HL-60/S4 treated with phorbol 12-myristate 13-acetate at 8.2 ng/mL for 4 days and 3 days (cell line): Measurements from ENCODE around the gene MAMDC4.
"Not testable (repeated sequence)": the region's sequence is repeated elsewhere in the genome, so short reads cannot be mapped to it uniquely, and the experiment has no call there.

Experiments used
- in situ Hi-C: fragments of 300-500 bp; cut with MboI; formaldehyde crosslinking; loops from 2 replicates; pipeline ENCODE4 v1.15.0; 2022; ENCODE audit warnings: low sequenced_read_pairs

The MAMDC4 gene

DNA sequence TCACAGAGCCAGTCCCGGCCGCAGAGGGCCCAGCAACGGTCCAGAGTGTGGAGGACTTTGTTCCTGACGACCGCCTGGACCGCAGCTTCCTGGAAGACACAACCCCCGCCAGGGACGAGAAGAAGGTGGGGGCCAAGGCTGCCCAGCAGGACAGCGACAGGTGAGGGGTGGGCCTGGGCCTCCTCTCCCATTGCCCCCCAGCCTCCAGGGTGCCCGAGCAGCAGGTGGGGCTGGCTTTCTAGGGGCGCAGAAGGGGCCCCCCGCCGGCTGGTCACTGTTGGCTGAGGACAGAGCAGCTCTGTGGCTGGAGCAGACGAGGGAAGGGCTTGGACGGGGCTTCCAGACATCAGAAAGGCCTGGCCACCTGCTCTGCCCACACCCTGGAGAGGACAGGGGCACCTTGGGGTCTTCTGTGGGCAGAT lies 14.3 kb upstream of the MAMDC4 start:
- in situ Hi-C loops: not testable (repeated sequence)

GRCh38 chr9:136838314-136839228 lies 13.6 kb upstream of the MAMDC4 start:
- in situ Hi-C loops: no loop called here

- in situ Hi-C loops: no loop called here
Observed at GRCh38 chr9:136839229-136840139, 12.7 kb upstream of the MAMDC4 start.

DNA sequence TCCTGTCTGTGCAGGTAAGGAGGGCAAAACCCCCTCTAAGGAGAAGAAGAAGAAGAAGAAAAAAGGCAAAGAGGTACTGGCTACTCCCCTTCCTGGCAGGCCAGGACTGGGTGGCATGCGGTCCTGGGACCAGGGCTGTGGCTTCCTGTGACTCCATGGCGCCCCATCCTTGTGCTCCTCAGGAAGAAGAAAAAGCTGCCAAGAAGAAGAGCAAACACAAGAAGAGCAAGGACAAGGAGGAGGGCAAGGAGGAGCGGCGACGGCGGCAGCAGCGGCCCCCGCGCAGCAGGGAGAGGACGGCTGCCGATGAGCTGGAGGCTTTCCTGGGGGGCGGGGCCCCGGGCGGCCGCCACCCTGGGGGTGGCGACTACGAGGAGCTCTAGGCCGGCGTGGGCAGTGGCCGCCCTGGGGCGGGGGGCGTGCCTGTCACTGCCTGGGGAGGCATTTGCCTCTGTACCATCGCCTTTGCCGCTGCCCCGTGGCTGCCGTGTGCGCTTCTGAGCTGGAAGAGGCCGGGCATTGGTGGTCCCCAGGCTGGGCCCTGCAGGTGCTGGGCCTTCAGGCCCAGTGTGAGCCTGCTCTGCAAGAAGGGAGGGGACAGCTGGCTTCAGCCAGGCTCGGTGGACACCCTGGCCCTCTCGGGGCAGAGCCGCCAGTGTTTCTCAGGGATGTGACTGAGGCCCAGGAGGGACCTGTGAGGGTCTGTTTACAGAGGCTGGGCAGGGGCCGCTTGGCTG lies 11.8 kb upstream of the MAMDC4 start:
- in situ Hi-C loops: no loop called here

- in situ Hi-C loops: no loop called here
Observed at GRCh38 chr9:136840877-136841645, 11.1 kb upstream of the MAMDC4 start.

DNA sequence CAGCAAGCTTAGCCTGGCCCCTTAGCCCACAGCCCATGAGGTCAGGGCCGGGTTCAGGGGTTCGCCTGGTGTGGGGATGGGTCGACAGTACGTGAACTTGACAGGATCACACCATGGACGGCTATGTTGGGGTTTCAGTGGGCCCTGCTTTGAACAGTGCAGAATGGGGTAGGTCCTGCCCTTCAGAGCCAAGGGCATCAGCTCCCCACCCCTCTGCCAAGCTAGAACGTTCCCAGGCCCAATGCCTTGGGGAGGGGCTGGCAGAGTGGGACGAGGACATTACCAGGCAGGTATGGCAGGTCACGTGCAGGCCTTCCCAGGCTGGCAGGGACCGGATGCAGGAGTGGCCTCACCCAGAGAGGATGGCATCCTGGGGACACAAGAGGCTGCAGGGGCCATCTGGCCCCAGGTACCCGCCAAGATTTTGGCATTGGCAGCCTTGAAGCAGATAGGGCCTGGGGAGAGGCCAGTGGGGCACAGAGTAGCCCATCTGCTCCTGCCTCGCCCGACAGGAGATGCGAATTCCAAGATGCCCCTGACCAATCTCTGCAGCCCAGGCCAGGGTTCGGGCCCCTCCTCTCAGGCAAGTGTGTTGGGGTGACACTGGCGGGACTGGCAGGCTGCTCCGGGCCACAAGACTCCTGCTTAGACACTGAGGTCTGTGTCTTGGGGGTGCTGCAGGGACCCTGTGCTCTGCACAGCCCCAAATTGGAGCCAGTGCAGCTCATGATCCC lies 10.3 kb upstream of the MAMDC4 start:
- in situ Hi-C loops: not testable (repeated sequence)

DNA sequence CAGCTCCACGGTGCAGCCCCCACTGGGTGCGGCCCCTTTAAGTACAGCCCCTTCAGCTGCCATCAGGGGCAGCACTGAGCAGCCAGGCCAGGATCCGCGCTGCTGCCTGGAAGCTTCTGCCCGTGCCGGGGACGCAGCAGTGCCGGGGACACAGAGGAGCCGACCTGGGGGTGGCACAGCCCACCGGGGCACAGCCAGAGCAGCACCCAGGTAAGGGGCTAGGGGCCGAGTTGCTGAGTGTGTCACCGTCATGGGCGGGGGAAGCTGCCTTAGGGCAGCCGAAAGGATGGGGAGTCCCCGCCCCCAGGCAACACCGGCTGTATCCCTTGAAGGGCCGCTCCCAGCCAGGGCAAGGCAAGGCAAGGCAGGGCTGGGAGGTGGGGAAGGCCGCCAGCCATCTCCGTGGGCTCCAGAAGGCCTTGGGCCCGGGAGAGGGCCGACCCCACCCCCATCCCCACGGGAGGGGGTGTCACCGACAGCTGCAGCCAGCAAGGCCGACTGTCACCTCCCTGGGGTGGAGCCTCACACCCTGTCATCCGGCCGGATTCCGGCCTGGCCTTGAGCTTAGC lies 9.7 kb upstream of the MAMDC4 start, which contains the start of gene AJM1:
Gene AJM1, plus strand, starts transcription at position 99 of the 569 bp plus-strand sequence. CDS start 1,937 bp downstream, outside the sequence.
- in situ Hi-C loops: not testable (repeated sequence)

- in situ Hi-C loops: not testable (repeated sequence)
Observed at GRCh38 chr9:136843159-136843800, 8.9 kb upstream of the MAMDC4 start.

GRCh38 chr9:136843801-136844740 lies 8.1 kb upstream of the MAMDC4 start:
- in situ Hi-C loops: not testable (repeated sequence)

- in situ Hi-C loops: no loop called here
Observed at GRCh38 chr9:136844761-136845464, 7.2 kb upstream of the MAMDC4 start.

DNA sequence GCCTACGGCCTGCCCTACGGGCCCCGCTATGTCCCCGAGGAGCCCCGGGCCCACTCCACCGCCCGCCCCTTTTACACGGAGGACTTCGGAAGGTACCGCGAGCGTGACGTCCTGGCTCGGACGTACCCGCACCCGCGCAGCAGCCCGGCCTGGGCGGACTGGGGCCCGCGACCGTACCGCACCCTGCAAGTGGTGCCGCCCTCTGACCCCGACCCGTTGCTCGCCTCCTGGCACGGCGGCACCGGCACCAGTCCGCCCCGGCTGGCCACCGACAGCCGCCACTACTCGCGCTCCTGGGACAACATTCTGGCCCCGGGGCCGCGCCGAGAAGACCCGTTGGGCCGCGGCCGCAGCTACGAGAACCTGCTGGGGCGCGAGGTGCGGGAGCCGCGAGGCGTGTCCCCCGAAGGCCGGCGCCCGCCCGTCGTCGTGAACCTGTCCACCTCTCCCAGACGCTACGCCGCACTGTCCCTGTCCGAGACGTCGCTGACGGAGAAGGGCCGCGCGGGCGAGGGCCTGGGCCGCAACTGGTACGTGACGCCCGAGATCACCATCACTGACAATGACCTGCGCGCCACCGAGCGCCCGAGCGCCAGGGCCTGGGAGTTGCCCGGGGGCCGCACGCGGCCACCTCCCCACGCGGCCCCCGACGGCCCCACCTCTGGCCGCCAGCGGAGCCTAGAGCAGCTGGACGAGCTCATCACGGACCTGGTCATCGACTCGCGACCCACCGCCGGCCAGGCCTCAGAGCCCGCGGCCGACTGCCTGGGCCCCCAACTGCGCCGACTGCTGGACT lies 6.5 kb upstream of the MAMDC4 start:
- in situ Hi-C loops: no loop called here

GRCh38 chr9:136846376-136847087 lies 5.6 kb upstream of the MAMDC4 start:
- in situ Hi-C loops: no loop called here

GRCh38 chr9:136847088-136847825 lies 4.9 kb upstream of the MAMDC4 start:
- in situ Hi-C loops: no loop called here

- in situ Hi-C loops: no loop called here
Observed at GRCh38 chr9:136847826-136848392, 4.2 kb upstream of the MAMDC4 start.
